Sigmoid colon (tissue), 7 donors: Measurements from ENCODE around the gene TMEM129. TPM values are rescaled to one million over a fixed set of nuclear protein-coding genes. Genes with fewer than 3 reads are reported as not detected.

Experiments used
- DNase-seq: peaks from one replicate; pipeline ENCODE4 v3.0.0-alpha.2; 2019
- H3K27ac ChIP-seq, 4 donors: fragments of 200-600 bp; sonication (generic); one replicate each; pipeline ENCODE4 v1.5.1; 2016 to 2019; ENCODE audit warnings: mild to moderate bottlenecking in 1 of 4
- H3K27me3 ChIP-seq, 3 donors: fragments of 200-600 bp; sonication (generic); one replicate each; pipeline ENCODE4 v1.5.1; 2019; ENCODE audit warnings: mild to moderate bottlenecking in 1 of 3
- H3K36me3 ChIP-seq, 4 donors: fragments of 200-600 bp; sonication (generic); one replicate each; pipeline ENCODE4 v1.5.1; 2016 to 2019
- H3K4me1 ChIP-seq, 4 donors: fragments of 200-600 bp; sonication (generic); one replicate each; pipeline ENCODE4 v1.5.1; 2017 to 2019
- H3K4me3 ChIP-seq, 4 donors: fragments of 200-600 bp; sonication (generic); one replicate each; pipeline ENCODE4 v1.5.1; 2017 to 2019; ENCODE audit warnings: mild to moderate bottlenecking in 2 of 4, moderate library complexity in 1 of 4
- H3K9me3 ChIP-seq, 4 donors: fragments of 200-600 bp in 3 of 4; sonication (generic) in 3 of 4; one replicate each; pipeline versions ENCODE4 v1.5.1 to v1.6.1; 2013 to 2019
- CTCF ChIP-seq, 4 experiments: fragments of 450-650 bp in 3 of 4; fragments of 200-600 bp in 1 of 4; IDR thresholded peaks; one replicate each; pipeline ENCODE4 v1.5.1; 2016 to 2019; ENCODE audit warnings: antibody characterized with exemption in 4 of 4, mild to moderate bottlenecking in 3 of 4, moderate library complexity in 2 of 4
- EP300 ChIP-seq, 4 donors: sonication (generic); formaldehyde crosslinking; IDR thresholded peaks; one replicate each; pipeline ENCODE4 v1.6.1; 2017; ENCODE audit warnings: antibody characterized with exemption in 4 of 4
- POLR2A ChIP-seq, 2 donors: fragments of 450-650 bp; IDR thresholded peaks; one replicate each; pipeline ENCODE4 v1.6.1; 2016; ENCODE audit warnings: antibody characterized with exemption in 2 of 2, mild to moderate bottlenecking in 2 of 2, moderate library complexity in 2 of 2
- POLR2AphosphoS5 ChIP-seq, 4 donors: sonication (generic); formaldehyde crosslinking; IDR thresholded peaks; one replicate each; pipeline ENCODE4 v1.6.1; 2017; ENCODE audit warnings: antibody characterized with exemption in 4 of 4
- WGBS, 2 donors: extraction: QIAGEN DNeasy Blood & Tissue Kit; methylation state at CpG; one replicate each; pipeline ENCODE4 v1.1.7; 2013; 5-methylcytosine and 5-hydroxymethylcytosine counted together
- intact Hi-C: fragments of 100-400 bp; cut with DNase I; formaldehyde crosslinking; loops from one replicate; pipeline ENCODE4 v1.15.1; 2023
- polyA plus RNA-seq, 3 donors: library from polyadenylated mRNA; stranded (reverse); fragments of 200-250 nt; gene quantifications; one replicate each; pipeline ENCODE4 v1.2.3, GENCODE V29; 2013
- total RNA-seq, 4 donors: library from RNA; depleted of rRNA; stranded (reverse); fragments of >200 nt; gene quantifications; one replicate each; pipeline ENCODE4 v1.1.0, GENCODE V29; 2016
- donor health status: healthy with polysubstance abuse.
- donor health status: Bipolar disorder and iron deficiency.
- donor health status: healthy.

TMEM129 gene
- total and polyA plus RNA-seq, 7 donors = 16.9 to 51.4 (median 42.4) TPM

- Histone ChIP-seq H3K27ac (no peak overlapping the region), H3K27me3 (no peaks in the 10 kb centered on the region), H3K9me3 (no peaks in the 10 kb centered on the region), H3K4me3 (no peak overlapping the region), H3K4me1 (peaks cover 0 to under 1% (median under 1%) of the 10 kb centered on the region in 4 donors), H3K36me3 (no peaks in the 10 kb centered on the region)
- no peak for TF ChIP-seq POLR2A (IDR thresholded peaks at IDR 0.05)
- WGBS, 2 donors = 48 to 70% methylated on average over 17 of the region's 17 CpGs
- DNase-seq = no peak
- intact Hi-C loops = no loop called here
These were observed 36.7 kb upstream of the TMEM129 start for GRCh38 chr4:1757836-1758235.

DNA sequence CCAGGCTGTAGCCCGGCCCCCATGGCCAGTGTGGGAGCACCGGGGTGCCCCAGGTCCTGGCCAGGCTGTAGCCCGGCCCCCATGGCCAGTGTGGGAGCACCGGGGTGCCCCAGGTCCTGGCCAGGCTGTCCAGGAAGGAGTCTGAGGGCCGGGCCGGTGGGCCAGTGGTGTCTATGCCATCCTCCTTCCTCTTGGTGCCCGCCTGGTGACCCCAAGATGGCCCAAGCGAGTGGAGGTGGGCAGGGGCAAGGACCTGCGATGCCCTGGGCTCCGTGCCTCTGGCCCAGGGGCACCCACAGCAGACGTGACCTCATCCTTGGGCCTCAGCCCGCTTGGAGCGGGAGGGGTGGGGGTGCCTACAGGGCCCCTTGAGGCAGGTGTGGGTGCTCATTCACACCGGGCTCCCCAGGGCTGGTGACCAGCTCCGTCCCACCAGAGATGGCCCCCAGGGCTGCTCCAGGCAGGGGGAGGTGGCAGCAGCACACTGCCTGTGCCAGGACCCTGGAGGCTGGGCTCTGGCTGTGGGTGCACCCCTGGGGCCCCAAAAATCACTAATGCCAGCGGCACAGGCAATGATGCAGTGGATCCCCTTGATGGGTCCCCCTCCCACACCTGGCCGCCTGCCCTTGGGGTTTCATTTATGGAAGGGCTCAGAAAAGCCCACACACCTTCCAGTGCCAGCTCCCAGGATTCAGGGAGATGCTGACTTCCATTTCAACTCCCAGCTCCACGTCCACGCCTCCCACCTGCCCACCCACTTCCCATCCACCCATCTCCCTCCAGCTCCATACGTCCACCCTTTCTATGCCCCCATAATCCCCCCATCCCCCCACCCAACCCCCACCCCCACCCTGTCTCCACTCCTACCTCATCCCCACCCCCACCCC is 36.0 kb upstream of the TMEM129 start:
- H3K27me3 ChIP-seq = no peaks in the 10 kb centered on the region
- intact Hi-C loops = no loop called here
- no peak for DNase-seq
- H3K36me3 ChIP-seq = no peaks in the 10 kb centered on the region
- H3K4me3 ChIP-seq = no peak overlapping the region
- H3K9me3 ChIP-seq = no peaks in the 10 kb centered on the region
- 80 to 84% methylated on average over 20 of the region's 20 CpGs for WGBS, 2 donors
- no peak overlapping the region for H3K27ac ChIP-seq
- H3K4me1 ChIP-seq = no peaks in the 10 kb centered on the region
- TF ChIP-seq CTCF (IDR thresholded peaks at IDR 0.05) = no peak
- TF ChIP-seq EP300 (IDR thresholded peaks at IDR 0.05) = no peak
- TF ChIP-seq POLR2A (IDR thresholded peaks at IDR 0.05) = no peak
- TF ChIP-seq POLR2AphosphoS5 (IDR thresholded peaks at IDR 0.05) = no peak

DNA sequence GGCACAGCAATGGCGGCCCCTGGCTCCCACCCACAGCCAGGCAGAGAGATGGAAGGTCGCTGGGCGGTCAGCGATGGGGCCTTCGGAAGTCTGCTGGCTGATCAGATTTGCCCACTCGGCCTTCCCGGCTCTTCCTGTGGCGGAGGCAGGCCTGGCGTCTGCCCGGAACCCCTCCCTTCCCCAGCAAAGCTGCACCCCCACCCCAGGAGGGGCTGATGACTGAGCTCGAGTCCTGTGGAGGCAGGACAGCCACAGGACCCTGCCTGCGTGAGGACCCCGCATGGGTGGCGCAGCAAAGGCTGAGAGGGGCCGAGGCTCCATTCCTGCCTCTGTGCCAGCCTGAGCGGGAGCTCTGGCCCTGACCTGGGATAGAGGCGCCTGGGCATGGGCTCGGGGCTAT is 35.0 kb upstream of the TMEM129 start:
- TF ChIP-seq CTCF (IDR thresholded peaks at IDR 0.05) (no peak), POLR2A (IDR thresholded peaks at IDR 0.05) (no peak), EP300 (IDR thresholded peaks at IDR 0.05) (no peak), POLR2AphosphoS5 (IDR thresholded peaks at IDR 0.05) (no peak)
- intact Hi-C loops = no loop called here
- Histone ChIP-seq H3K27me3 (no peaks in the 10 kb centered on the region), H3K9me3 (no peaks in the 10 kb centered on the region), H3K36me3 (no peaks in the 10 kb centered on the region), H3K4me1 (no peaks in the 10 kb centered on the region), H3K4me3 (no peak overlapping the region), H3K27ac (no peak overlapping the region)
- 78 to 79% methylated on average over 18 of the region's 18 CpGs for WGBS, 2 donors
- no peak for DNase-seq

GRCh38 chr4:1755297-1755696 is 34.2 kb upstream of the TMEM129 start:
- no peak overlapping the region for H3K4me3 ChIP-seq
- no peaks in the 10 kb centered on the region for H3K27me3 ChIP-seq
- no peak for TF ChIP-seq POLR2AphosphoS5 (IDR thresholded peaks at IDR 0.05)
- TF ChIP-seq EP300 (IDR thresholded peaks at IDR 0.05) = no peak
- no peak for TF ChIP-seq CTCF (IDR thresholded peaks at IDR 0.05)
- TF ChIP-seq POLR2A (IDR thresholded peaks at IDR 0.05) = no peak
- H3K27ac ChIP-seq = no peak overlapping the region
- H3K36me3 ChIP-seq = no peaks in the 10 kb centered on the region
- intact Hi-C loops = no loop called here
- no peaks in the 10 kb centered on the region for H3K4me1 ChIP-seq
- H3K9me3 ChIP-seq = no peaks in the 10 kb centered on the region
- 81 to 88% methylated on average over 17 of the region's 17 CpGs for WGBS, 2 donors
- no peak for DNase-seq

- H3K27ac ChIP-seq = no peak overlapping the region
- no peaks in the 10 kb centered on the region for H3K4me1 ChIP-seq
- no peaks in the 10 kb centered on the region for H3K9me3 ChIP-seq
- TF ChIP-seq CTCF (IDR thresholded peaks at IDR 0.05) (no peak), EP300 (IDR thresholded peaks at IDR 0.05) (no peak), POLR2AphosphoS5 (IDR thresholded peaks at IDR 0.05) (no peak), POLR2A (IDR thresholded peaks at IDR 0.05) (no peak)
- WGBS, 2 donors = 72 to 76% methylated on average over 5 of the region's 5 CpGs
- no peaks in the 10 kb centered on the region for H3K27me3 ChIP-seq
- no peaks in the 10 kb centered on the region for H3K36me3 ChIP-seq
- H3K4me3 ChIP-seq = no peak overlapping the region
- intact Hi-C loops = no loop called here
- DNase-seq = no peak
These were observed 33.2 kb upstream of the TMEM129 start for GRCh38 chr4:1754336-1754735.
